Stimulated activated CD4-positive, alpha-beta T cell treated with anti-CD3 and anti-CD28 coated beads, TNF-alpha, amount 100 ng/mL, for 4 hours (primary cell): ENCODE data around the gene KRTAP26-1.

ENCODE experiments used
- DNase-seq, 3 experiments: peaks; one replicate each; pipeline ENCODE4 v3.0.0-alpha.2; 2020; ENCODE audit warnings: low read depth in 3 of 3

Gene KRTAP26-1

GRCh38 chr21:30320215-30320614 lies at the start of gene KRTAP26-1:
Gene KRTAP26-1, minus strand, starts transcription at chr21:30320315. Its CDS starts 280 bp downstream, at chr21:30320035.
- DNase-seq: no peak

DNA sequence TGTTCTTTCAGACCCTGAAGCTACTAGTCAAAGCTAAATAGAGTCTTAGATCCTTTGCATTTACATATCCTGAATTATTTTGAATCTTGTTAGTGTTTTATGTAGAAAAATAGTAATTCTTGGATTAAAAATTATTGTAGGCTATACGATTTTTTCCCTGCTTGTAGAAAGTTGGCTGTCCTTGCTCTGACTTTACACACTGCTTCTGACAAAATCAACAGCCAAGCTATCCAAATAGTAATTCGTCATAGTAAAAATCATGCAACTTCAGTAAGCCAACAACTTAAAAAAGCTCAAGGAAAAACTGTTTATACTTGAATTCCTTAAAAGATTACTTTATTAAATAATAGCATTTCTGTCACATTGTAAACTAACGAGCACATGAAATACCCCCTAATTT lies 35.8 kb upstream of the KRTAP26-1 start:
- DNase-seq: no peak

- no peak for DNase-seq
Measured at GRCh38 chr21:30354308-30355005, 34.3 kb upstream of the KRTAP26-1 start.

- DNase-seq: no peak
Measured at GRCh38 chr21:30351534-30351933, 31.4 kb upstream of the KRTAP26-1 start.

DNA sequence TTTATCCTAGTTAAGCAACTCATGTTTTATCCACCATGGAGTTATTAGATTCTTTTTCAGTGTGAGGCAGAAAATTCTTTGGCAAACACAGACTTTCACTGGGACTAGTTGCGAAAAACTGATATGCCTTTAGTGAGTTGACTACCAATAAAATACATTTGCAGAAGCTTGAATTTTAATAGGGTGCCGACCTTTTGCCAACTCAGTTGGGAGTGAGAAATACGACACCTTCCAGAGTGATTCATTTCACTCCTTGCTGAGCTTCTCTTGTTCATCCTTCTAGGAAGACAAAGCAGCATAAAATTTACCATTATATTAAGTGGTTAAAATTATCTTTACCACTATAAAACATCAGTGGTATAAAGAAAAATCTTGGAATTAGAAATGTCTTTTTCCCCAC lies 29.5 kb upstream of the KRTAP26-1 start:
- no peak for DNase-seq

GRCh38 chr21:30348506-30348905 lies 28.4 kb upstream of the KRTAP26-1 start, which contains the start of gene KRTAP23-1:
Gene KRTAP23-1, minus strand, starts transcription at chr21:30348606. Its CDS starts 0 bp downstream, at chr21:30348606.
- no peak for DNase-seq

DNA sequence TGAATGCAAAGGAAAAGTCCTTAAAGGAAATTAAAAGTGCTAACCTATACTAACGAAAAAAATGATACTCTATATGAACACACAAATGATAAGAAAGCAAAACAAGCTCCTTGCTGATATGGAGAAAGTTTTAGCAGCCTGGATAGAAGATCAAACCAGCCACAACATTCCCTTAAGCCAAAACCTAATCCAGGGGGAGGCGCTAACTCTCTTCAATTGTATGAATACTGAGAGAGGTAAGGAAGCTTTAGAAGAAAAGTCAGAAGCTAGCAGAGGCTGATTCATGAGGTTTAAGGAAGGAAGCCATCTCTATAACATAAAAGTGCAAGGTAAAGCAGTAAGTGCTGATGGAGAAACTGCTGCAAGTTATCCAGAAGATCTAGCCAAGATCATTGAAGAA lies 24.9 kb upstream of the KRTAP26-1 start:
- no peak for DNase-seq

DNA sequence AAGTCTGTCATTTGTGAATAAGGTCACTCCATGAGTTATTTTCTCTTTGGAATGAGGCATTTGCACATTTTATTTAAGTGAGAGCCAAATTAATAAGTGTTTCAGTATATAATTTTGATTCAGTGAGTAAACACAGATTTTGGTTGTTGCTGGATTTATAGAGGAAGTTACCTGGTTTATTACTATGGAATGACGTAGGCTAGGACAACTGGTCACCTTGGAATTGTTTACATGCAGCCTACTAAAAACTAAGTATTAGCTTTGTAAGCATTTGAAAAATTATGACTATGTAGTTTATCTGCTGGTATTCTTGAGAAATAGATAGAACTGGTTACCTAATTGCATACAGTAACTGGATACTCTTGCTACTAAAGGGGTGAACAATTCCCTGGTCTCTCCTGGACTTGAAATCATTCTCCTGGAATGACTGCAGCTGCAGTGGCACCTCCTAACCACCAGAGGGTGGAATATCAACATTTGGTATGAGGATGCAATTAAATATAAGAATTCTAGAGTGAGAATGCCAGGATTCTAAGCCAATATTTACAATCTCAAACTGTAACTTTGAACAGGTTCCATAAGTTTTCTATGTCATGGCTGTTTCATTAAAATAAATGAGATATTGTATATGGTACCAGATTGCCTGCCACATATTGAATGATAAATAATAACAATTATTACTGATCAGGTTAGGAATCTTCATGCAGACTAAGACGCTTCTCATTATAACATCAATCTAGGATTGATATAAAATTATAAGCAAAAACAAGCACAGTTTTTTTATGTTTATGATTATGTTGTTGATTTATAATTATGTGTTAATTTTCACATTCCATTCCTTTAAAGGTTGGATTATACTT lies 20.8 kb upstream of the KRTAP26-1 start:
- DNase-seq: no peak

DNA sequence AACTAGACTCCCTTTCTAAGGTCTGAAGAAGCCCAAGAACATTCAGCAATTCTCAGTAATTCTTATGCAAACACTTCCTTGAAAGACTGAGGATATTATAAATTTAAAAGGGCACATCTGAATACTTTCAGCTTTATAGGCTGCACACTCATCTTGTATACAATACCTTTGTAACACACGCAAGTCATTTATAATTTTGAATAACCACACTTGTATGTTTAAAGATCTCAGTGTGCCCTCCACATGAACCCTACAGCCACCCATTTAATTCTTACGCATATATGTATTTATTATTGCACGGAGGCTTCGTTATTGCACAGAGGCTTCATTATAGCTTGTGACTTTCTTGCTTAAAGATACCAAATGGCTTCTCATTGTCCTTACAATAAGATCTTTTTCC lies 18.6 kb upstream of the KRTAP26-1 start:
- DNase-seq: no peak

- no peak for DNase-seq
Measured at GRCh38 chr21:30337772-30338171, 17.7 kb upstream of the KRTAP26-1 start.

DNA sequence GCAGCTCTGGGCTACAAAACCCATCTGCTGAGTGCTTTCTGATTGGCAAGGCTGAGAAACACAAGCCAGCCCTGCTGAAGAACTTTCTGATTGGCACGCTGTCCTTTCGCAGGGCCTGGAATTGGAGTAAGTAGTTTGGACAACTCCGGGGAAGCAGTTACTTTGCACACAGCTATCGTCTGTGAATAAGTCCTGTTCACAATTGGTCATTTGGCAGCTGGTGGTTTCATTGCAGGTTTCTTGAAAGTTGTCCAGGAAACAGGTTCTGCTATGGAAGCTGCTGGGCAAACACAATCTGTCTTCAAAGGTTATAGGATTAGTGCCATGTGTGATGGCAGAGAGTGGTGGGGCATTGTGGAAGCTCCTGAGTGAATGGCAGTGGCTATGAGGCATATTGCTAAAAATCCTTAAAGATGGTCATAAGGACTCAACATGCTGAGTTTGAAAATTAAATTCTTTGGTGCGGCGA lies 17.2 kb upstream of the KRTAP26-1 start, which contains the start of gene KRTAP27-1:
KRTAP27-1 (minus strand) TSS at position 419 of the 469 bp plus-strand sequence; CDS start at position 393, 26 bp downstream.
- DNase-seq: no peak

- no peak for DNase-seq
Measured at GRCh38 chr21:30336596-30336995, 16.5 kb upstream of the KRTAP26-1 start.

DNA sequence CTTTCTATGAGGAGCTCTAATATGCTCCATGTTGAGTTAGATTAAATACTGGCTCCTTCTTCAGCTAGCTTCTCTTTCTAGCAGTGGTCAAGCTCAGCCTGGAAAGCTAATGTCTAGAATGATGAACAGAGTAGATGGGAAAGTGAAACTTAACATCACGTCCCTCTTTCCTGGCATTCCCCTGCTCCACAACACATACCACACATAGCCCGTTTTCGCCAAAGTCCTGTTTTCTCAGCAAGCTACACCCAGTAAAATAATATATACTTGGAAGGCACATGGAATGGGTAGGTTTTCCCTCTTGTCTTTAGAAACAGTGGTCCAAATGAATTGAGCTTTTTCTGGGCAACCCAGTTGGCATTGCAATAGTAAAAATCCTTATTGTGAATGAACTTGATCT lies 13.6 kb upstream of the KRTAP26-1 start:
- no peak for DNase-seq

- no peak for DNase-seq
Measured at GRCh38 chr21:30332681-30333080, 12.6 kb upstream of the KRTAP26-1 start.

- no peak for DNase-seq
Measured at GRCh38 chr21:30329203-30329875, 9.2 kb upstream of the KRTAP26-1 start.

GRCh38 chr21:30326390-30326789 lies 6.3 kb upstream of the KRTAP26-1 start:
- no peak for DNase-seq

DNA sequence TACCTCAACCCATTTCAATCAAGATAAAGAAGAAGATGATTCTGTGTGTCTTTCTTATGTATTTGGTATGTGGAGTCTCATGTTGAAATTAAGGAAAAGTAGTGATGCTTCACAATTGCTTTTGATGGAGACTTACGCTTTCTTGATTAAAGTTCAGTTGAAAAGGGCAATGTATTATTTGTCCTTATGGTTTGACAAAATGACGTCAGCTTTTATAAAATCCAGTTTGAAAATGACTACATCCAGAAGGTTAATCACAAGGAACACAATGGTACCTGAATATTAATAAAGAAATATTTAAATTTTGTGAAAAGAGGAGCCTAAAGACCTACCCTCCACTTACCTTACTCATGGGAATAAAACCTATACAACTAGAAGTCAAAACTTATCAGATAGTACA lies 4.4 kb downstream of the KRTAP26-1 start:
- DNase-seq: no peak

- DNase-seq: no peak
Measured at GRCh38 chr21:30306884-30307283, 13.2 kb downstream of the KRTAP26-1 start.

DNA sequence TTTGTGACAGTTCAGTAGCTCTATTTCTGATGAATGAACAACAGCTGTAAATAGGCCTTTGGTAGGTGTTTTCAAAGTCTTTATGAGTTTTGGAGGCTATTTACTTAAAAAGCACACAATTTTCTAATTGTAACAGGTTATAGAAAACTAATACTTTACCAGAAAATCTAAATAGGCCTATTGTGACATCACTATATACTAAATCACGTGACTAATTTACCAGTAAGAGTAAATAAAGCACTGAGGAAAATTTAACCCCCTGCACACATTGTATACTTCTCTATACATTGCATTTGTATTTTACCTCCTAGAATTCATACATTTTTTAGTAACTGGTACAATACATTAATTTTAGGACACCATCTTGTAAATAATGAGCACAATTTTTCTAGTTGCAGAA lies 15.0 kb downstream of the KRTAP26-1 start:
- no peak for DNase-seq

DNA sequence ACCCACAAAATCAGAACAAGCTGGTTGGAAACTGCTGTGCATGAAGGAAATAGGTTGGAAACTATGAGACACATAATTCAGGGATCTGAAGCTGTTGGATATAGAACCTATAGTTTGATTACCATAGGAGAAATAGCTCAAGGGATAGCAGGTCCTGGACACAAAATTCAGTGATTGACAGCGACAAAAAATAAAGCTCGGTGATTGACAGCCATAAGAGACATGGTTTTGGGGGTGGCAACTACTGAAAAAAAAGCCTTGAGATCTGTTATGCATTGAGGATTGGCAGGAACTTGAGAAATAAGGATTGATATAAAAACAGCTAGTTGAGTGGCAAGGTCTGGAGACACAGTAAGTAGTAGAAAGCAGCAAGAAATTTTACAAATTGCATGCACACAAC lies 30.9 kb downstream of the KRTAP26-1 start, which contains the start of gene KRTAP25-1:
KRTAP25-1 (minus strand) TSS at position 300 of the 400 bp plus-strand sequence; CDS start at position 276, 24 bp downstream.
- DNase-seq: no peak

DNA sequence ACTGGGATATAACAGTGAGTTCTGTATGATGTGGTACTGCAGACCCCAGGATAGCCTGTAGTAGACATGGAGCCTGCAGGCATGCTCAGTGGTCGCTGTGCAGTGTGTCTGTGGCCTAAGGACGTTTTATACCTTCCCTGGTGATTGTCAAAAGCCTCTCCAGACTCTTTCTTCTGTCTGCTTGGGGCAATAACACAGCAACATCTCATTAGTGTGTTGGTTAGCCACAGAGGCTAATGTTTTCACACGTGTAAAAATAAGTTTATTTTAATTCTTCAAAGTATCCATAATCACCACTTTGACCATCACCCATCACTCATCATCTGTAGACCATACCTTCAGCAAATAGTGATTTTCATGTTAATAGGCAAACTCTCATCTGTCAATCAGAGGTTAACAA lies 37.3 kb downstream of the KRTAP26-1 start, which contains the start of gene KRTAP24-1:
KRTAP24-1 (minus strand) TSS at position 101 of the 400 bp plus-strand sequence; CDS start at position 83, 18 bp downstream.
- DNase-seq: no peak

DNA sequence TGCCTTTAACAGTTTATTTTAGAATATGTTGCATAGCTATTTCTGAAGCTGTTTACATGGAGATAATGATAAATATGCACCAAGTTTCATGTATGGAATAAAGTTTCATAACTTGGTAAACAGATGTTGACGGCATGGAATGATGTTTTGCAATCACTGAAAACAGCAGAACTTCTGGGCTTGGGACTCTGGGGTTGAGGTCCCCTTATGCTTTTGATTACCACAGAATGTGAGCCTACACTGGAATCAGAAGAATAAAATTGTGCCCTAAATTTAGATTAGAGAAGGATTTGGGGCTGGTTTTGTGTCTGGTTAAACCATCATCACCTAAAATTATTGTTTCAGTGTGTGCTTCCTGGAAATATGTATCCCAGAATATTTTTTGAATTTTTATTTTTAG lies 48.5 kb downstream of the KRTAP26-1 start:
- DNase-seq: no peak
